Small intestine (tissue), 7 donors: ENCODE data around the gene ABCA4. TPM values are rescaled to one million over a fixed set of nuclear protein-coding genes. Genes with fewer than 3 reads are reported as not detected.
"Not testable (repeated sequence)": the region's sequence is repeated elsewhere in the genome, so short reads cannot be mapped to it uniquely, and the experiment has no call there.

Experiments used
- DNase-seq, 2 donors: peaks; one replicate each; pipeline versions ENCODE4 v3.0.0 to v3.0.0-alpha.2; 2013
- FAIRE-seq: peaks from 2 replicates; lab custom pipeline; 2012; peaks lifted over from hg19 to GRCh38; lab: Jason Lieb, UNC
- H3K27ac ChIP-seq, 3 donors: one replicate each; pipeline ENCODE4 v1.5.1; 2013; ENCODE audit warnings: low read length in 2 of 3, mild to moderate bottlenecking in 2 of 3, control low read depth in 1 of 3, inconsistent platforms in 1 of 3, low read depth in 1 of 3, moderate library complexity in 1 of 3
- H3K27me3 ChIP-seq, 3 donors: one replicate each; pipeline ENCODE4 v1.6.1; 2013; ENCODE audit warnings: low read length in 3 of 3, inconsistent platforms in 1 of 3; ENCODE audit not compliant: control insufficient read depth in 3 of 3, insufficient read depth in 3 of 3
- H3K36me3 ChIP-seq, 3 donors: one replicate each; pipeline ENCODE4 v1.6.1; 2013; ENCODE audit warnings: low read length in 3 of 3, inconsistent platforms in 1 of 3, low read depth in 1 of 3, mild to moderate bottlenecking in 1 of 3, moderate library complexity in 1 of 3; ENCODE audit not compliant: control insufficient read depth in 3 of 3, insufficient read depth in 2 of 3
- H3K4me1 ChIP-seq, 3 donors: one replicate each; pipeline ENCODE4 v1.6.1; 2013; ENCODE audit warnings: low read length in 2 of 3, inconsistent platforms in 1 of 3, low read depth in 1 of 3, mild to moderate bottlenecking in 1 of 3, moderate library complexity in 1 of 3; ENCODE audit not compliant: control insufficient read depth in 3 of 3, insufficient read depth in 2 of 3
- H3K4me3 ChIP-seq, 3 donors: one replicate each; pipeline ENCODE4 v1.5.1; 2013; ENCODE audit warnings: low read length in 3 of 3, control low read depth in 1 of 3, inconsistent platforms in 1 of 3, low read depth in 1 of 3, mild to moderate bottlenecking in 1 of 3, moderate library complexity in 1 of 3
- H3K9me3 ChIP-seq, 2 donors: one replicate each; pipeline ENCODE4 v1.6.1; 2013; ENCODE audit warnings: low read depth in 1 of 2, low read length in 1 of 2; ENCODE audit not compliant: control insufficient read depth in 2 of 2, insufficient read depth in 1 of 2
- WGBS, 3 donors: extraction: QIAGEN DNeasy Blood & Tissue Kit; methylation state at CpG; one replicate each; pipeline ENCODE4 v1.1.7; 2013; 5-methylcytosine and 5-hydroxymethylcytosine counted together
- polyA plus RNA-seq, 4 donors: library from polyadenylated mRNA; stranded (reverse) in 3 of 4; unstranded in 1 of 4; fragments of 200-250 nt in 3 of 4; fragments of 120-200 nt in 1 of 4; gene quantifications; one replicate each; pipeline versions ENCODE4 v1.2.1 to v1.2.3, GENCODE V29; 2013
- donor health status: healthy with polysubstance abuse.
- donor health status: control.
- donor health status: control.
- donor health status: Bipolar disorder and iron deficiency.
- donor health status: healthy.

The ABCA4 gene
- polyA plus RNA-seq, 4 donors, result 2.4 to 4.3 (median 3.8) TPM

- 63 to 79% (median 66%) methylated on average over 1 of the region's 1 CpG for WGBS, 3 donors
- H3K36me3 ChIP-seq, result no peaks in the 10 kb centered on the region
- DNase-seq, result no peak
- no peak overlapping the region for H3K4me3 ChIP-seq
- H3K4me1 ChIP-seq, result no peaks in the 10 kb centered on the region
- H3K27ac ChIP-seq, result no peak overlapping the region
- no peaks in the 10 kb centered on the region for H3K27me3 ChIP-seq
- no peak for FAIRE-seq
- no peaks in the 10 kb centered on the region for H3K9me3 ChIP-seq
Measured at GRCh38 chr1:94153133-94153532, 32.2 kb upstream of the ABCA4 start.

GRCh38 chr1:94149166-94149565 is 28.2 kb upstream of the ABCA4 start:
- H3K27ac ChIP-seq, H3K4me3 ChIP-seq, FAIRE-seq, H3K4me1 ChIP-seq, DNase-seq, H3K36me3 ChIP-seq, H3K27me3 ChIP-seq, H3K9me3 ChIP-seq: not testable (repeated sequence)

- DNase-seq (no peak), FAIRE-seq (no peak)
- WGBS, 3 donors, result 88 to 89% (median 88%) methylated on average over 5 of the region's 5 CpGs
- no peaks in the 10 kb centered on the region for H3K9me3 ChIP-seq
- no peaks in the 10 kb centered on the region for H3K4me1 ChIP-seq
- no peak overlapping the region for H3K27ac ChIP-seq
- no peaks in the 10 kb centered on the region for H3K36me3 ChIP-seq
- no peaks in the 10 kb centered on the region for H3K27me3 ChIP-seq
- no peak overlapping the region for H3K4me3 ChIP-seq
Measured at GRCh38 chr1:94146273-94146672, 25.3 kb upstream of the ABCA4 start.

- Histone ChIP-seq H3K4me3 (no peak overlapping the region), H3K9me3 (no peaks in the 10 kb centered on the region), H3K27me3 (no peaks in the 10 kb centered on the region), H3K4me1 (no peaks in the 10 kb centered on the region), H3K36me3 (no peaks in the 10 kb centered on the region), H3K27ac (no peak overlapping the region)
- 68 to 84% (median 79%) methylated on average over 1 of the region's 1 CpG for WGBS, 3 donors
- FAIRE-seq (no peak), DNase-seq (no peak)
Measured at GRCh38 chr1:94144836-94145235, 23.9 kb upstream of the ABCA4 start.

- H3K9me3 ChIP-seq, result no peaks in the 10 kb centered on the region
Measured at GRCh38 chr1:94143809-94144176, 22.8 kb upstream of the ABCA4 start.

GRCh38 chr1:94143173-94143808 is 22.3 kb upstream of the ABCA4 start:
- H3K4me1 ChIP-seq, result no peaks in the 10 kb centered on the region
- FAIRE-seq, result no peak

More at GRCh38 chr1:94143809-94144176, 22.8 kb upstream of the ABCA4 start:
- no peak for DNase-seq
- H3K27me3 ChIP-seq, result no peaks in the 10 kb centered on the region
- no peak overlapping the region for H3K27ac ChIP-seq
- no peak for FAIRE-seq
- no peaks in the 10 kb centered on the region for H3K4me1 ChIP-seq
- H3K4me3 ChIP-seq, result no peak overlapping the region
- no peaks in the 10 kb centered on the region for H3K36me3 ChIP-seq

GRCh38 chr1:94142583-94142982 is 21.6 kb upstream of the ABCA4 start:
- Histone ChIP-seq H3K36me3 (no peaks in the 10 kb centered on the region), H3K9me3 (no peaks in the 10 kb centered on the region), H3K4me3 (no peak overlapping the region), H3K27me3 (no peaks in the 10 kb centered on the region), H3K4me1 (no peaks in the 10 kb centered on the region), H3K27ac (no peak overlapping the region)
- FAIRE-seq (no peak), DNase-seq (no peak)
- 68 to 75% (median 73%) methylated on average over 2 of the region's 2 CpGs for WGBS, 3 donors

More at GRCh38 chr1:94143173-94143808, 22.3 kb upstream of the ABCA4 start:
- no peaks in the 10 kb centered on the region for H3K36me3 ChIP-seq
- no peaks in the 10 kb centered on the region for H3K27me3 ChIP-seq
- H3K27ac ChIP-seq, result no peak overlapping the region
- no peak overlapping the region for H3K4me3 ChIP-seq
- DNase-seq, result no peak
- 55 to 82% (median 65%) methylated on average over 2 of the region's 2 CpGs for WGBS, 3 donors
- H3K9me3 ChIP-seq, result no peaks in the 10 kb centered on the region

GRCh38 chr1:94142022-94142421 is 21.1 kb upstream of the ABCA4 start:
- Histone ChIP-seq H3K4me3 (no peak overlapping the region), H3K9me3 (no peaks in the 10 kb centered on the region), H3K27me3 (no peaks in the 10 kb centered on the region), H3K4me1 (no peaks in the 10 kb centered on the region), H3K36me3 (no peaks in the 10 kb centered on the region), H3K27ac (no peak overlapping the region)
- WGBS, 3 donors, result 80 to 89% (median 88%) methylated on average over 1 of the region's 1 CpG
- DNase-seq, result no peak
- FAIRE-seq, result no peak

- Histone ChIP-seq H3K4me3 (no peak overlapping the region), H3K9me3 (peaks cover 0 to 7% of the 10 kb centered on the region in 2 donors), H3K27ac (no peak overlapping the region), H3K36me3 (no peaks in the 10 kb centered on the region), H3K27me3 (no peaks in the 10 kb centered on the region), H3K4me1 (no peaks in the 10 kb centered on the region)
- FAIRE-seq (no peak), DNase-seq (no peak)
- 88 to 91% (median 88%) methylated on average over 5 of the region's 5 CpGs for WGBS, 3 donors
Measured at GRCh38 chr1:94132111-94132510, 11.2 kb upstream of the ABCA4 start.
